GM21576 (cell line): ENCODE data around the gene MRPL21.

Experiments used
- ATAC-seq: cut with Tn5 transposase; IDR thresholded peaks from one replicate; pipeline ENCODE4 v1.9.1; 2021; ENCODE audit warnings: mild to moderate bottlenecking, moderate library complexity; ENCODE audit not compliant: unreplicated experiment

The MRPL21 gene

GRCh38 chr11:68935516-68936357, 32.1 kb upstream of the MRPL21 start:
- ATAC-seq: no peak

- ATAC-seq: no peak
Measured at GRCh38 chr11:68935066-68935465, 31.4 kb upstream of the MRPL21 start.

GRCh38 chr11:68934666-68935065, 31.0 kb upstream of the MRPL21 start:
- no peak for ATAC-seq

GRCh38 chr11:68934321-68934645, 30.7 kb upstream of the MRPL21 start:
- no peak for ATAC-seq

- ATAC-seq: no peak
Measured at GRCh38 chr11:68933605-68934320, 30.1 kb upstream of the MRPL21 start.

GRCh38 chr11:68932933-68933577, 29.4 kb upstream of the MRPL21 start:
- ATAC-seq: no peak

- no peak for ATAC-seq
Measured at GRCh38 chr11:68932358-68932757, 28.7 kb upstream of the MRPL21 start.

- ATAC-seq: no peak
Measured at GRCh38 chr11:68931911-68932310, 28.3 kb upstream of the MRPL21 start.

- ATAC-seq: no peak
Measured at GRCh38 chr11:68930991-68931855, 27.6 kb upstream of the MRPL21 start.

- no peak for ATAC-seq
Measured at GRCh38 chr11:68929706-68930570, 26.3 kb upstream of the MRPL21 start.

- ATAC-seq: no peak
Measured at GRCh38 chr11:68929135-68929534, 25.5 kb upstream of the MRPL21 start.

- ATAC-seq: no peak
Measured at GRCh38 chr11:68928136-68928880, 24.7 kb upstream of the MRPL21 start.

- ATAC-seq: no peak
Measured at GRCh38 chr11:68927280-68928135, 23.9 kb upstream of the MRPL21 start.

- ATAC-seq: no peak
Measured at GRCh38 chr11:68925611-68926010, 22.0 kb upstream of the MRPL21 start.

GRCh38 chr11:68924073-68924925, 20.7 kb upstream of the MRPL21 start:
- no peak for ATAC-seq

- ATAC-seq: no peak
Measured at GRCh38 chr11:68923614-68924013, 20.0 kb upstream of the MRPL21 start.

GRCh38 chr11:68916439-68916838, 12.8 kb upstream of the MRPL21 start:
- ATAC-seq: no peak
